CD8-positive, alpha-beta memory T cell (primary cell): ENCODE data around the gene MAPKAPK2. TPM values are rescaled to one million over a fixed set of nuclear protein-coding genes. Genes with fewer than 3 reads are reported as not detected.

Experiments used
- CTCF ChIA-PET: fragments of 350-600 bp; sonication (Branson Sonifier 250); formaldehyde crosslinking; loops from one replicate; lab custom pipeline; 2021; ENCODE audit warnings: antibody characterized with exemption; lab: Charles Lee
- POLR2A ChIA-PET: fragments of 350-600 bp; sonication (Branson Sonifier 250); formaldehyde crosslinking; loops from one replicate; lab custom pipeline; 2021; ENCODE audit warnings: antibody characterized with exemption; lab: Charles Lee
- DNase-seq, 5 donors: peaks; one replicate each; pipeline versions ENCODE4 v3.0.0 to v3.0.0-alpha.2; 2020 to 2022; ENCODE audit warnings: mixed read lengths in 1 of 5
- H3K27ac ChIP-seq: one replicate; pipeline ENCODE4 v1.7.0; 2013; ENCODE audit warnings: low read depth, mild to moderate bottlenecking, low read length, moderate library complexity
- H3K27me3 ChIP-seq: 2 replicates; pipeline ENCODE4 v1.7.0; 2013; ENCODE audit warnings: low read length, mild to moderate bottlenecking; ENCODE audit not compliant: insufficient read depth, poor library complexity, severe bottlenecking
- H3K36me3 ChIP-seq: 2 replicates; pipeline ENCODE4 v1.7.0; 2013; ENCODE audit warnings: mild to moderate bottlenecking, low read length, moderate library complexity; ENCODE audit not compliant: insufficient read depth
- H3K4me1 ChIP-seq: 2 replicates; pipeline ENCODE4 v1.7.0; 2013; ENCODE audit warnings: mild to moderate bottlenecking, low read length, moderate library complexity; ENCODE audit not compliant: insufficient read depth
- H3K4me3 ChIP-seq: 2 replicates; pipeline ENCODE4 v1.7.0; 2013; ENCODE audit warnings: mild to moderate bottlenecking, low read length
- H3K9me3 ChIP-seq: 2 replicates; pipeline ENCODE4 v1.7.0; 2013; ENCODE audit warnings: mild to moderate bottlenecking, low read length
- H3K27ac Mint-ChIP-seq, 8 donors: one replicate each; pipeline ENCODE4 v1.8.0; 2020 to 2021; ENCODE audit warnings: mixed read lengths in 8 of 8, mild to moderate bottlenecking in 6 of 8, inconsistent platforms in 3 of 8, moderate library complexity in 3 of 8
- H3K27me3 Mint-ChIP-seq, 2 donors: one replicate each; pipeline ENCODE4 v1.8.0; 2020 to 2021; ENCODE audit warnings: mixed read lengths in 2 of 2, mild to moderate bottlenecking in 1 of 2, moderate library complexity in 1 of 2
- H3K36me3 Mint-ChIP-seq, 3 donors: one replicate each; pipeline ENCODE4 v1.8.0; 2020 to 2021; ENCODE audit warnings: mixed read lengths in 3 of 3, inconsistent platforms in 1 of 3, mild to moderate bottlenecking in 1 of 3
- H3K4me1 Mint-ChIP-seq, 3 donors: one replicate each; pipeline ENCODE4 v1.8.0; 2020 to 2021; ENCODE audit warnings: mixed read lengths in 3 of 3, inconsistent platforms in 1 of 3, mild to moderate bottlenecking in 1 of 3
- H3K4me3 Mint-ChIP-seq, 7 donors: one replicate each; pipeline ENCODE4 v1.8.0; 2020 to 2021; ENCODE audit warnings: mixed read lengths in 7 of 7, mild to moderate bottlenecking in 6 of 7, moderate library complexity in 4 of 7, inconsistent platforms in 2 of 7
- H3K9me3 Mint-ChIP-seq, 5 donors: one replicate each; pipeline ENCODE4 v1.8.0; 2020 to 2022; ENCODE audit warnings: mixed read lengths in 5 of 5, mild to moderate bottlenecking in 3 of 5, moderate library complexity in 2 of 5, inconsistent platforms in 1 of 5
- polyA plus RNA-seq: library from polyadenylated mRNA; unstranded; fragments of 300-500 nt; fragmentation: Illumina TruSeq; gene quantifications from one replicate; pipeline ENCODE4 v1.2.3, GENCODE V29; 2021
- total RNA-seq, 2 experiments: library from RNA; stranded (reverse); gene quantifications; one replicate each; pipeline ENCODE4 v1.2.3, GENCODE V29; 2021

MAPKAPK2 gene
- total and polyA plus RNA-seq, 3 experiments from 2014 or later: 5.0 to 79.1 (median 78.4) TPM

DNA sequence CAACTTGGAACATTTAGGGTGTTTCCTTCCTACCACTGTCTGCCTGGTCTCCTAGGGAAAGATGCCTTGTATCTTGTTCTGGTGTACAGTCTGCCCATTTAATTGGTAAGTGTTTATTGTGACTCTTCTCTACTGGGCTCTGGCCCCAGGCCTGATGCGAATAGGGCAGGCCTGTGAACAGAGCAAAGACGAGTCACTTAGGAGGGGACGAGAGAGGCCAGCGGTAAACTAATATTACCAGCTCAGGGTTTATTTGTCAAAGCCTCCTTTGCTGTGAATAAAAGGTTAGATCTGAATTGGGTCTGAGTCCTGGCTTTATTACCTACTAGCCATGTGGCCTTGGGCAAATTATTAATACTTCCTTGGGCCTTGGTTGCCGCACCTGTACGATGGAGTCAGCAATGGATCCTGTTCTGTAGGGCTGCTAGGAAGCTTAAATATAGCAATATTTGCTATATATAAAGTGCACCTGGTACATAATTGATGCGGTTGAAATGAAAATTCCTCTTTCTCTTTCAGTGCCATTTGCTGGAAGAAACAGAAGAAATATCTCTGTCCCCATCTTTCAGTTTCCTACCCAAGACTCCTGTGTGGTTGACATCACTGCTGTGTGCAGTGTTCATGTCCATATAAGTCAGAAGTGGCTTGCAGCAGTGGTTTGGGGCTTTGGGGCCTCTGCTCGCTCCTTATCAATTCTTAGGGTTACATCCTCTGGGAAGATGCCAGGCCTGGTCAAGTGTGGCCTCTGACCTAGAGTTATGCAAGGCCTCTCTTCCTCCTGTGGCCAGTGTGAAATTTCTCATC, 32.4 kb downstream of the MAPKAPK2 start:
- peaks cover 84 to 92% (median 90%) of the 10 kb centered on the region in 3 donors for H3K4me1 Mint-ChIP-seq
- H3K4me3 Mint-ChIP-seq: peak overlapping the region; percentile 57 to 85 (median 78)

DNA sequence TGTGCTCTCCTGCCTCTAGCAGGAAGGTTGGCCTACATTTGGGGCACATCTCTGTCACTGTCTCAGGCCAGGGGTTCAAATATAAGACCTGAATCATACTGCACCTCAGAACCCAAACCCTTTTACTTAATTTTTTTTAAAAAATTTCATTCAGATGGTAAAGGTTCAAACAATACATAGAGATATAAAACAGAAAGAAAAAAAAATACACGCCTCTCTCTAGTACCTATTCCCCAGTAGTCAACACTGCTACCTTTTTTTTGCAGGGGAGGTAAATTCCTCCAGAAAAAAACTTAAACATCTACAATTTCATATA, 32.9 kb downstream of the MAPKAPK2 start:
- Histone ChIP-seq H3K27me3 (no peaks in the 10 kb centered on the region), H3K27ac (no peak overlapping the region), H3K4me3 (no peak overlapping the region), H3K4me1 (peaks cover 71% of the 10 kb centered on the region), H3K36me3 (no peaks in the 10 kb centered on the region), H3K9me3 (no peaks in the 10 kb centered on the region)
- no peak for DNase-seq
- Mint-ChIP-seq H3K27ac (peak overlapping the region; percentile 79 to 100 (median 94)), H3K27me3 (peaks cover 0 to 3% of the 10 kb centered on the region in 2 donors), H3K4me3 (peak overlapping the region; percentile 57 to 85 (median 78)), H3K9me3 (no peaks in the 10 kb centered on the region), H3K36me3 (no peaks in the 10 kb centered on the region), H3K4me1 (peaks cover 82 to 92% (median 90%) of the 10 kb centered on the region in 3 donors)
- ChIA-PET POLR2A (interaction anchor here (0.7 kb wide), 1 partner anchor 23 kb away, joined by 7 read pairs; no protein-coding TSS in a partner anchor), CTCF (interaction anchor here (1.4 kb wide), 1 partner anchor 192 kb away, joined by 3 read pairs; no protein-coding TSS in a partner anchor)

More for the DNA sequence above, 32.4 kb downstream of the MAPKAPK2 start:
- H3K9me3 Mint-ChIP-seq: no peaks in the 10 kb centered on the region
- ChIA-PET POLR2A (interaction anchor here (0.5 to 1.0 kb wide), 2 partner anchors 81 to 92 kb away, joined by 3 read pairs; no protein-coding TSS in a partner anchor), CTCF (interaction anchor here (0.8 to 1.4 kb wide), 2 partner anchors 17 to 192 kb away, joined by 3 read pairs; no protein-coding TSS in a partner anchor)
- H3K27me3 ChIP-seq: no peaks in the 10 kb centered on the region
- H3K36me3 ChIP-seq: no peaks in the 10 kb centered on the region
- H3K4me1 ChIP-seq: peaks cover 76% of the 10 kb centered on the region
- peaks cover 0 to 3% of the 10 kb centered on the region in 2 donors for H3K27me3 Mint-ChIP-seq
- H3K27ac ChIP-seq: peak overlapping the region; percentile 41
- no peaks in the 10 kb centered on the region for H3K36me3 Mint-ChIP-seq
- H3K4me3 ChIP-seq: peak overlapping the region; percentile 13
- no peaks in the 10 kb centered on the region for H3K9me3 ChIP-seq
- H3K27ac Mint-ChIP-seq: peak overlapping the region; percentile 79 to 100 (median 94)
- DNase-seq: no peak

DNA sequence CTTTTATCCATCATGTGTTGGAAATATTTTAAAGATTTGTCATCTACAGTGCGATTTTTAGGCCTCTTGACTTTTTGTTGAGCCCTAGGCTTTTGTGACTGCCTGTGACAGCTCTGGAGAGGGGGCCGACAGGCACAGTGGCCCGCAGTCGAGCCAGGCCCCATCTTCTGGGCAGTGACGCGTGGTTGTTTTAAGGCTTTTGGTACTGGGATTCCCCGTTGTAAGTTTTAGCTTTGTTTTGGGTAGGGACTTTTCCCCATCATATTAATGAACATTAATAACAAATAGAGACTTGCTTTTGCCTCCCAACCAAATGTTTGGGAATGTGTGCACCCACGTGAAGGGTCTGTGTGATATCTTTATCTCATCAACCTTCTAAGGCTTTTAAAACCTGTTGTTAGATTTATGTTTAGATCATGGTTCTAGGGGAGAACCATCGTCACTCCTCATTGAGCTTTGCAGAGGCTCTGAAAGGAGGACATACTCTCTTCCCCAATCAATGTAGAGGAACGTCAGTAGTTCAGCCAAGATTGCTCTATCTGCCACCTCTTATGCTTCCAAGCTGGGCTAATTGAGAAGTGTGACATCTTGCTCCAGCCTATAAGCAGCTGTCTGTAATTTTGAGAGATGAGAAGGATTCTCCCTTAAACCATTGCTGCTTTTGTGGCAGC, 34.6 kb downstream of the MAPKAPK2 start:
- Mint-ChIP-seq H3K9me3 (no peaks in the 10 kb centered on the region), H3K36me3 (peaks cover 0 to 6% (median 0%) of the 10 kb centered on the region in 3 donors), H3K4me3 (peak overlapping the region in 3 of 7 donors; percentile 22 to 51 (median 30)), H3K27me3 (peaks cover 0 to 6% of the 10 kb centered on the region in 2 donors), H3K27ac (peak overlapping the region; percentile 52 to 100 (median 84)), H3K4me1 (peaks cover 80 to 89% (median 89%) of the 10 kb centered on the region in 3 donors)
- ChIA-PET POLR2A (no interaction called here), CTCF (interaction anchor here (1.5 to 2.6 kb wide), 3 partner anchors 10 to 193 kb away, joined by 4 to 16 read pairs (median 6); no protein-coding TSS in a partner anchor)
- Histone ChIP-seq H3K4me1 (peaks cover 55% of the 10 kb centered on the region), H3K27me3 (no peaks in the 10 kb centered on the region), H3K27ac (no peak overlapping the region), H3K9me3 (no peaks in the 10 kb centered on the region), H3K4me3 (no peak overlapping the region), H3K36me3 (no peaks in the 10 kb centered on the region)
- no peak for DNase-seq

DNA sequence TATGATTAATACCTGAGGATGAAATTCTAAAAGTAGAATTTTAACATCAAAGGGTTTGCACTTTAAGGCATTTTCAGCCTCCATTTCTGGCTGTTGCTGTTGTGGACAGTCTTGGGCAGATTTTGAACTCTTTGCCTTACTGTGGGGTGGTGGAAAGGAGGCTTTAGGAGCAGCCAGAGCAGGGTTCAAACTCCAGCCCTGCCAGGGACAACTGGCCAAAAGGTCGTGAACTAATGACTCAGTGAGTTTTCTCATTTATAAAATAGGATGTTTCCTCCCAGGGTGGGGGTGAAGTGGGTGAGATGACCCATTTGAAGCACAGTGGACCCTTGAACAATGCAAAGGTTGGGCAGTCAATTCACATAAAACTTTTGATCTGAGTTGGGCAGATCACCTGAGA, 36.7 kb downstream of the MAPKAPK2 start:
- Mint-ChIP-seq H3K4me3 (peak overlapping the region in 1 of 7 donors; percentile 20), H3K36me3 (peaks cover 0 to 6% (median 0%) of the 10 kb centered on the region in 3 donors), H3K27ac (peak overlapping the region in 5 of 8 donors; percentile 29 to 100 (median 83)), H3K9me3 (no peaks in the 10 kb centered on the region), H3K27me3 (peaks cover 0 to 3% of the 10 kb centered on the region in 2 donors), H3K4me1 (peaks cover 78 to 89% (median 89%) of the 10 kb centered on the region in 3 donors)
- H3K4me3 ChIP-seq: no peak overlapping the region
- DNase-seq: no peak
- no peaks in the 10 kb centered on the region for H3K36me3 ChIP-seq
- POLR2A ChIA-PET: no interaction called here
- no peaks in the 10 kb centered on the region for H3K9me3 ChIP-seq
- H3K27ac ChIP-seq: no peak overlapping the region
- CTCF ChIA-PET: interaction anchor here (0.6 to 2.6 kb wide), 4 partner anchors 10 to 16 kb away, joined by 3 to 16 read pairs (median 4); no protein-coding TSS in a partner anchor
- H3K27me3 ChIP-seq: no peaks in the 10 kb centered on the region
- H3K4me1 ChIP-seq: peaks cover 49% of the 10 kb centered on the region

DNA sequence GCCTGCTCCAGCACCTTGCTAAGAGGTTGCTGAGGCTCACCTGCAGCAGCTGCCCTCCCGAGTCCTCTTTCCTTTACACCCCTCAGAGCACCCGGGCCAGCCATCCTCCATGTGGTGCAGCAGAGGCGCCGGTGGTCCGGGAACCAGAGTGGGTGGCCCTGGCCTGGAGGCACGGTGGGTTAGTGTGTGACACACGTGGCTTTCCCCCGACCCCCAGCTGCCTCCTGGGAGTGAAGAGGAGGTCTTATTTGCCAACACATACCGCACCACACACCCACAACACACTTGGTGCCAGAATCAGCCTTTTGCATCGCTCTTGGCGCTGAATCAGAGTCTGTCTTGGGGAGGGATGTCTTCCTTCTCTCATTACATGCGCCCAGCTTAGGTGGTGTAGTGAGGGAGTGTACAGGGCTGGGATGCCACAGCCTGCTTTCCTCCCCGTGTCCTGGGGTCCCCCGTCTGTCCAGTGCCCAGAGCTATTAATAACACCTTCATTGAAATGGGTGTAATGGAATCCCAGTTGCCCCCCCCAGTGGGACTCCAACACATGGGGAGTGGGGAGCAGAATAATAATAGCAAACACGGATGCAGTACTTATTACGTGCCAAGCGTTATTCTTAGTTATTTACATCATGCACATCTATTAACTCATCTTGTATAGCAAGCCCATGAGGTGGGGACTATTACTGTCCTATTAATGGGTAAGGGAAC, 38.2 kb downstream of the MAPKAPK2 start:
- H3K4me1 Mint-ChIP-seq: peaks cover 74 to 83% (median 82%) of the 10 kb centered on the region in 3 donors
- Histone ChIP-seq H3K27ac (no peak overlapping the region), H3K9me3 (no peaks in the 10 kb centered on the region), H3K27me3 (no peaks in the 10 kb centered on the region), H3K4me3 (no peak overlapping the region), H3K4me1 (peaks cover 37% of the 10 kb centered on the region), H3K36me3 (no peaks in the 10 kb centered on the region)
- H3K4me3 Mint-ChIP-seq: peak overlapping the region in 3 of 7 donors; percentile 20 to 69 (median 28)
- peak overlapping the region in 7 of 8 donors; percentile 19 to 79 (median 52) for H3K27ac Mint-ChIP-seq
- H3K27me3 Mint-ChIP-seq: peaks cover 0 to 3% of the 10 kb centered on the region in 2 donors
- POLR2A ChIA-PET: interaction anchor here (0.5 kb wide), 1 partner anchor 82 kb away, joined by 8 read pairs; no protein-coding TSS in a partner anchor
- CTCF ChIA-PET: interaction anchor here (0.9 to 5.6 kb wide), 6 partner anchors 12 to 190 kb away, joined by 3 to 33 read pairs (median 4); partner anchors contain the start of gene DYRK3
- peaks cover 0 to 6% (median 0%) of the 10 kb centered on the region in 3 donors for H3K36me3 Mint-ChIP-seq
- H3K9me3 Mint-ChIP-seq: no peaks in the 10 kb centered on the region
- no peak for DNase-seq

DNA sequence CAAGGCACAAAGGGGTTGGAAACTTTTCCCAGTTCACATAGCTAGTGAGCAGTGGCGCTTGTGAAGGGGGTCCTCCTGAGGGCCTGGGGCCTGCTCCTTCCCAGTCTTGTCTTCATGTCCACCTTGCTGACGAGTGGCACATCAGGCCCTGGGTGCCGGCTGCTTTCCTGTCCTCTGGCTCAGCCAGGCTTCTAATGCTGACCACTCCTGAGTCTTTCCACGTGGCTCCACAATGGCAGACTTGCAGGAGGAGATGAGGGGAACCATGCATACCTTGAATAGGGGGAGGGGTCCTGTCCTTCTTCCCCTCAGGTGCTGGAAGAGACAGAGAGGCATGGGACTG, 38.7 kb downstream of the MAPKAPK2 start:
- Mint-ChIP-seq H3K27me3 (peaks cover 0 to 3% of the 10 kb centered on the region in 2 donors), H3K36me3 (peaks cover 0 to 9% (median 0%) of the 10 kb centered on the region in 3 donors), H3K4me1 (peaks cover 75 to 84% (median 84%) of the 10 kb centered on the region in 3 donors), H3K27ac (peak overlapping the region in 2 of 8 donors; percentile 79 to 91), H3K9me3 (no peaks in the 10 kb centered on the region), H3K4me3 (peak overlapping the region in 1 of 7 donors; percentile 20)
- Histone ChIP-seq H3K4me1 (peaks cover 34% of the 10 kb centered on the region), H3K27ac (no peak overlapping the region), H3K36me3 (no peaks in the 10 kb centered on the region), H3K4me3 (no peak overlapping the region), H3K9me3 (no peaks in the 10 kb centered on the region), H3K27me3 (no peaks in the 10 kb centered on the region)
- no peak for DNase-seq
- CTCF ChIA-PET: interaction anchor here (1.6 to 5.6 kb wide), 2 partner anchors 11 to 189 kb away, joined by 7 to 33 read pairs; no protein-coding TSS in a partner anchor
- POLR2A ChIA-PET: no interaction called here

DNA sequence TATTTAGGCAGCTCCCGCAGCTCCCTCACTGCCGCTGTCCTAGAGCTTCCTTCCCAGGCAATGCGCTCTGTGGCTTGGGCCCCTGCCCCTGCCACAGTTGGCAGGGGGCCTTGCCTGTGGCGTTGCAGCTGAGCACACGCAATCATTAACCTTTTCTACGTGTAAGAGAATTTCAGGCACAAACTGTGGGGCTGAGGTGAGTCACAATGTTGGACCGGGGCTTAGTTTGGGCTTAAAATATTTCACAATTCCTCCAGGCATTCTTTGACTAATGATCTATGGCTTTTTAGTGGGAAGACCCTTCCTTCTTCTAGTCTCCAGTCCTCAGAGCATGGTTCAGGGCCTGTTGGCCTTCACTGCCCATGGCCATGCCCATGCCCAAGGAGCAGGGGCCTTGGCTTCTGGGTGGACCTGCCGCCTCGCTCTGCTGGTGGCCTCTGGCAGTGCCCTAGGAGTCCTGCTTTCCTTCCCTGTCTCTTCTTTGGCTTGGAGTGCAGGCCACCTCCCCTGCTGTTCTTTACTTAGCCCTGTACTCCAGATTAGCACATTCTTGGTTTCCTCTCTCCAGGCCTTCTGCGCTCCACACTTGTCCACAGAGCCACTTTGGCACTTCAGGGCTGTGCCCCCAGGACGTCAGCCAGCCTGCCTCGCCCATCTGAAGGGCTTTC, 39.2 kb downstream of the MAPKAPK2 start:
- Mint-ChIP-seq H3K4me3 (no peak overlapping the region), H3K9me3 (no peaks in the 10 kb centered on the region), H3K4me1 (peaks cover 70 to 79% (median 79%) of the 10 kb centered on the region in 3 donors), H3K36me3 (peaks cover 0 to 14% (median 0%) of the 10 kb centered on the region in 3 donors), H3K27me3 (peaks cover 0 to 3% of the 10 kb centered on the region in 2 donors), H3K27ac (peak overlapping the region in 7 of 8 donors; percentile 66 to 91 (median 80))
- Histone ChIP-seq H3K36me3 (no peaks in the 10 kb centered on the region), H3K9me3 (no peaks in the 10 kb centered on the region), H3K27ac (no peak overlapping the region), H3K27me3 (no peaks in the 10 kb centered on the region), H3K4me3 (no peak overlapping the region), H3K4me1 (peaks cover 34% of the 10 kb centered on the region)
- CTCF ChIA-PET: interaction anchor here (1.0 to 5.6 kb wide), 8 partner anchors 11 to 188 kb away, joined by 3 to 42 read pairs (median 16); no protein-coding TSS in a partner anchor
- POLR2A ChIA-PET: interaction anchor here (0.7 kb wide), 2 partner anchors 135 to 254 kb away, joined by 5 to 6 read pairs; partner anchors contain the start of gene IKBKE
- no peak for DNase-seq
